NCI-H2107 treated with DMSO at 0.1 percent for 48 hours (cell line): ENCODE data around the gene PPAN.

Experiments used
- DNase-seq: peaks from one replicate; lab custom pipeline; 2025; ENCODE audit not compliant: unreplicated experiment; lab: John Stamatoyannopoulos, UW

The PPAN gene, protein sequence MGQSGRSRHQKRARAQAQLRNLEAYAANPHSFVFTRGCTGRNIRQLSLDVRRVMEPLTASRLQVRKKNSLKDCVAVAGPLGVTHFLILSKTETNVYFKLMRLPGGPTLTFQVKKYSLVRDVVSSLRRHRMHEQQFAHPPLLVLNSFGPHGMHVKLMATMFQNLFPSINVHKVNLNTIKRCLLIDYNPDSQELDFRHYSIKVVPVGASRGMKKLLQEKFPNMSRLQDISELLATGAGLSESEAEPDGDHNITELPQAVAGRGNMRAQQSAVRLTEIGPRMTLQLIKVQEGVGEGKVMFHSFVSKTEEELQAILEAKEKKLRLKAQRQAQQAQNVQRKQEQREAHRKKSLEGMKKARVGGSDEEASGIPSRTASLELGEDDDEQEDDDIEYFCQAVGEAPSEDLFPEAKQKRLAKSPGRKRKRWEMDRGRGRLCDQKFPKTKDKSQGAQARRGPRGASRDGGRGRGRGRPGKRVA

DNA sequence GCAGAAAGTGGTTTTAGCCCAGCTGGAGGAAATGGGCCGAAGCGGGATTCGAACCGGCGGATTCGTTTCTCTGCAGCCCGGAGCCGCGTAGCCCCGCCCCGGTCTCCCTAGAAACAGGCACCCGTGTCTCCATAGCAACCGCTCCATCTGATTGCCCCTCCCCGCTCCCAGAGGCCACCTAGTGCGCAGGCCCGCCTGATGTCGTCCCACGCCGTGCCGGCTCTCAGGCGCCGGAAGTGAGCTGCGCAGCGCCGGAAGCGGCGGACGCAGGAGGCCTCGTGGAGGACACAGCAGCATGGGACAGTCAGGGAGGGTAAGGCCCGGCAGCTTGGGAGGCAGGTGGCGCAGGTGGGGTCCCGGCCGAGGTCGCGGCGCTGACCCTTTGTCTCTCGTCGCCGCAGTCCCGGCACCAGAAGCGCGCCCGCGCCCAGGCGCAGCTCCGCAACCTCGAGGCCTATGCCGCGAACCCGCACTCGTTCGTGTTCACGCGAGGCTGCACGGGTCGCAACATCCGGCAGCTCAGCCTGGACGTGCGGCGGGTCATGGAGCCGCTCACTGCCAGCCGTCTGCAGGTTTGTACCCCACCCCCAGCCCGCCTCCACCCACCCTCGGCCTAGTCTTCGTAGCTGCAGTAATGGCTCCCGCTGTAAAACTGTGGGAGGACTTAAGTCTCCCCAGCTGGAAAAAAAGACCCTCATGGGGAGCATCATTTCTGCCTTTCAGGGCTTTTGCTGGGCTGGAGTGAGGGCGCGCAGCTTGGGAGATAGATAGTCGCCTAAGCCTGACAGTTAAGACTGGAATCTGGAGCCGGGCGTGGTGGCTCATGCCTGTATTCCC lies at the start of gene PPAN:
PPAN (plus strand) TSS at position 263 of the 837 bp plus-strand sequence; CDS start at position 296, 33 bp downstream.
- DNase-seq: peak; percentile 96

DNA sequence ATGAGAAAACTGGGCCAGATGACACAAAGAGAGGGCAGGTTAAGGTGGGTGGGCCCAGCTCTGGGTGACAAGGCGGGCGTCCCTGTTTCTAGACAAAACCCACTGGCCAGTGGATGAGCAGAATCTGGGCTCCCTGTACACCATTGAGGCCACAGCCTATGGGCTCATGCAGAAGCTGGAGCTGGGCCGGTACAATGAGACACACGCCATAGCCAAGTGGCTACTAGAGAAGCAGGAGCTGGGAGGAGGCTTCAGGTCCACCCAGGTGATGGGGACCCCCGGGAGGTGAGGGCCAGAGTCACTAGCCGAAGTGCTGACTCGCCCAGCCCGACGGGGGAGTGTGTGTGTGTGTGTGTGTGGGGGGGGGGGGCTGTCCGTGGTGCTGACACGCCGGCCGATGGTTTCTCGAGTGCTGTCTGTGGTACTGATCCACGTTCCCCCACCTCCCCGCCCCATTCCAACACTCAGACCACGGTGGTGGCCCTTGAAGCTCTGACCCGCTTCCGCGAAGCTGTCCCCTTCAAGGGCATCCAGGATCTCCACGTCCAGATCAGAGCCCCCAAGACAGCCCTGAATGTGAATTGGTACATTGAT lies 44.3 kb upstream of the PPAN start:
- no peak for DNase-seq

DNA sequence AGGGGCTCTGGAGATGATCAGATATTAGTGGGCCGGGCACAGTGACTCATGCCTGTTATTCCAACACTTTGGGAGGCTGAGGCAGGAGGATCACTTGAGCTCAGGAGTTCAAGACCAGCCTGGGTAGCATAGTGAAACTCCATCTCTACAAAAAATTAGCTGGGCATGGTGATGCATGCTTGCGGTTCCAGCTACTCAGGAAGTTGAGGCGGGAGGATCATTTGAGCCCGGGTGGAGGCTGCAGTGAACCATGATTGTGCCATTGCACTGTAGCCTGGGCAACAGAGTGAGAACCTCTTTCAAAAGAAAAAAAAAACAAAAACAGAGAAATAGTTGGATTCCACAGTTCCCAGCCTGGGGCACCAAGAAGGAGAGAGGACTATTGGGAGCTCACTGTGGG lies 38.0 kb upstream of the PPAN start:
- DNase-seq: no peak

DNA sequence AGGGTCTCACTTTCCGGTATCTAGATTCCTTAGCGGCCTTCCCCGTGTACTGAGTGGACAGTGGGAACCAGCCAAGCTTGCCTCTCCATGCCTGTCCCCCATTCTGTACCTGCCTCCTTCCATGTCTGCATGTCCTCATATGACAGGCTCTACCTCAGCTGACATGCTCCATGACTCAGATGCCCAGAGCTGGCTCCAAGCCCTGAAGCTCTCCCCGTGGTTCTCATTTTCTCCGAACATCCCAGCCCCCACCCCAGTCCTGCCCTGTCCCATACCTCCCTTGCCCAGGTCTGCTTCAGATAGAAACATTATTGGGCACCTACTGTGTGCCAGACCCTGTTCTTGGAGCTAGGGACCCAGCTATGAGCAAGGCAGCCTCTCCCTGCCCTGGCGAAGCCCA lies 37.1 kb upstream of the PPAN start:
- DNase-seq: no peak

DNA sequence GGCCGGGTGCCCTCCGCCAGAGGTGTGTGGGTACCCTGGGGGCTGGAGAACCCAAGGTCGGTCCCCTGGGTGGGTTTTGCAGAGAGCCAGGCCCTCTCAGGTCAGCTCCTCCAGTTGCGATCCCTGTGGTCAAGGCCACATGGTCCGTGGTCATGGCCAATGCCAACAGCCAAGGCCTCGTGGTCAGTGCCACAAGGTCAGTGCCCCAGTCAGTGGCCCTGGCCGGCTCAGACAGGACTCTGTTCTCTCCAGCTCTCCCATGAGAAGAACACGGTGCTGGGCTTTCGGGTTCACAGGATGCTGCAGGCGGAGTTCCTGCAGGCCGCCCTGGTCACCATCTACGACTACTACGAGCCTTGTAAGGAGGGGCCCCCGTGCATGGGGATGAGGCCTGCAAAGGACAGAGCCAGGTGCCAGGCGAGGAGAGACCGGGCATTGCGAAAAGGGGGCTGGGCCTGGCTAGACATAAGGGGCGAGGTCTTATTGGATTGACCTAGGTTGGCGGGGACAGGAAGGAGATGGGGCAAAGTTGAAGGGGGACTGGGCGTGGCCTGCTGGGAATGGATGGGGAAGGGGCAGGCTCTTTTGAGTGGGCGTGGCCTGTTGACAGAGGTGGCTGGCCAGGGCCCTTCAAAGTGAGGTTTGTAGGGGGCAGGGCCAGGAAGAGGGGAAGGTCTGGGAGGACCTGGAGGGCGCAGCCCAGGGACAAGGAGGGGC lies 35.3 kb upstream of the PPAN start:
- no peak for DNase-seq

DNA sequence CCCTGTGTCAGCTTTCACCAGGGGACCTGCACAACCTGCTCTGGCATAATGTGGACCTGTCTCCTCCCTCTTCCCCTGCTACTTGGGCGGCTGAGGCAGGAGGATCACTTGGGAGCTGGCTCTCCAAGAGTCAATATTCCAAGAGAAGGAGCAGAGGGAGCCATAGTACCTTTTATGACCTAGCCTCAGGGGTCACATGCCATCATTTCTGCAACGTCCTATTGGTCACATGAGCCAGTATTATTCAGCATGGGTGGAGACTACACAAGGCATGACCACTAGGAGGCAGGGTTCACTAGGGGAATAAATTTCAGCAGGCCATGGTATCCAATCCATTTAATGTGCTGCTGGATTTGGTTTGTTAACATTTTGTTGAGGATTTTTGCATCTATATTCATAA lies 32.0 kb upstream of the PPAN start:
- DNase-seq: no peak

DNA sequence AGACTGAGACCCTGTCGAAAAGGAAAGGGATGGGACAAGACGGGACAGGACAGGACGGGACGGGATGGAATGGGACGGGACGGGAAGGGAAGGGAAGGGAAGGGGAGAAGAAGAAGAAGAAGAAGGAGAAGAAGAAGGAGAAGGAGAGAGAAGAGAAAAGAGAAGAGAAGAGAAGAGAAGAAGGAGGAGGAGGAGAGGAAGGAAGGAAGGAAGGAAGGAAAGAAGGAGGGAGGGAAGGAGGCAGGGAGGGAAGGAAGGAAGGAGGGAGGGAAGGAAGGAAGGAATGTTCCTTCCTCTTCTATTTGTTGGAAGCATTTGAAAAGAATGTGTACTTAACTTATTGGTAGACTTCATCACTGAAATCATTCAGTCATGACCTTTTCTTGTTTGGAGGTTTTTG lies 29.6 kb upstream of the PPAN start:
- DNase-seq: no peak

DNA sequence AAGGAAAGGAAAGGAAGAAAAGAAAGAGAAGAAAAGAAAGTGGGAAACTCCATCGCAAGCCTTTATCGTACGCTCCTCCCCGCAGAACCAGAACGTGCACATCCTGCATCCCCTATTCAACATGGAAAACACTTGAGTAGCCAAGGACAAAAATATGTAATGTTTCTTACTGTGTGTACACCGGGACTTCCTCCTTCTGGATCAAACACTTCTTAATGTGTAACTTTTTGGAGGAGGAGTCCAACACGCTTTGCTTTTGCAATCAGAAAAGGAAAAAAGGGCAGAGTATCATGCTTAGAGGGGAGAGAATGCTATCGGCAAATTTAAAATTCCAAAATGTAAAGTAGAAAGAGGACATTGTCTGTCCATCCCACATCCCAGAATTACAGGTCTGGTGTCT lies 27.8 kb upstream of the PPAN start:
- DNase-seq: no peak

DNA sequence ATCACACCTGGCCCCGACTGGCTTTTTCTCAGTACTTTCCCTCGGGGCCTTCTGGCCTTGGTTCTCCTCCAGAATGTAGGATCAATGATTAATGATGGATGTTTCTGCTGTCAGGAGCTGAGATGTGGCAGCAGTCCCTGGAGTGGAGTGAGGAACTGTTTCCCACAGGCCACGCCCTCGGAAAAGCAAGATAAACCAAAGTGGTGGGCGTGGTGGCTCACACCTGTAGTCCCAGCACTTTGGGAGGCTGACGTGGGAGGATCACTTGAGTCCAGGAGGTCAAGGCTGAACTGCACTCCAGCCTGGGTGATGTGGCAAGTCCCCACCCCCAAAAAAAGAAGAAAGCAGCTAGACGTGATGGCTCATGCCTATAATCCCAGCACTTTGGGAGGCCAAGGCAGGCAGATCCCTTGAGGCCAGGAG lies 27.1 kb upstream of the PPAN start:
- no peak for DNase-seq

DNA sequence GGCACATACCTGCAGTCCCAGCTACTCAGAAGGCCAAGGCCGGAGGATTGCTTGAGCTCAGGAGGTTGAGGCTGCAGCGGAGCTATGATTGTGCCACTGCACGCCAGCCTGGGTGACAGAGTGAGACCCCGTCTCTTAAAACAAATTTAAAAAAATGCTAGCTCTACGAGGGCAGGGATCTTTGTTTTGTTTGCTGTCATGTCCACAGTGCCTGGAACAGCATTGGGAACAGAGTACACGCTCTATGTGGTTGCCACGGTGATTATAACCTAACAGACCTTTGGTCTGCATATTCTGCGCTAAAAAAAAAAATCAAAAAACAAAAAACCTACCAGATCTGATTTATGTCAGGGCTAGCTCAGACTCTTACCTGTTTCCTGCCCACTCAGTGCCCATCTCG lies 22.3 kb upstream of the PPAN start:
- DNase-seq: no peak

DNA sequence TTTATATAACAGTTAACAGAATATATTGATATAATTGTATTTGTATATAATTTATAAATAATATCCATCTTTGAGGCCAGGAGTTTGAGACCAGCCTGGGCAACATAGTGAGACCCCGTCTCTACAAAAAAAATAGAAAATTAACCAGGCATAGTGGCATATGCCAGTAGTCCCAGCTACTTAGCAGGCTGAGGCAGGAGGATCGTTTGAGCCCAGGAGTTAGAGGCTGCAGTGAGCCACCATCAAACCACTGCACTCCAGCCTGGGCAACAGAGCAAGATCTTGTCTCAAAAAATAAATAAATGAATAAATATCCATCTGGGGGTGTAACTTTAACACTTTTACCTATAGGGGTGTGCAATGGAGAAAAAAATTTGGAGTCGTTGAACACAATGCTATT lies 21.4 kb upstream of the PPAN start:
- no peak for DNase-seq

DNA sequence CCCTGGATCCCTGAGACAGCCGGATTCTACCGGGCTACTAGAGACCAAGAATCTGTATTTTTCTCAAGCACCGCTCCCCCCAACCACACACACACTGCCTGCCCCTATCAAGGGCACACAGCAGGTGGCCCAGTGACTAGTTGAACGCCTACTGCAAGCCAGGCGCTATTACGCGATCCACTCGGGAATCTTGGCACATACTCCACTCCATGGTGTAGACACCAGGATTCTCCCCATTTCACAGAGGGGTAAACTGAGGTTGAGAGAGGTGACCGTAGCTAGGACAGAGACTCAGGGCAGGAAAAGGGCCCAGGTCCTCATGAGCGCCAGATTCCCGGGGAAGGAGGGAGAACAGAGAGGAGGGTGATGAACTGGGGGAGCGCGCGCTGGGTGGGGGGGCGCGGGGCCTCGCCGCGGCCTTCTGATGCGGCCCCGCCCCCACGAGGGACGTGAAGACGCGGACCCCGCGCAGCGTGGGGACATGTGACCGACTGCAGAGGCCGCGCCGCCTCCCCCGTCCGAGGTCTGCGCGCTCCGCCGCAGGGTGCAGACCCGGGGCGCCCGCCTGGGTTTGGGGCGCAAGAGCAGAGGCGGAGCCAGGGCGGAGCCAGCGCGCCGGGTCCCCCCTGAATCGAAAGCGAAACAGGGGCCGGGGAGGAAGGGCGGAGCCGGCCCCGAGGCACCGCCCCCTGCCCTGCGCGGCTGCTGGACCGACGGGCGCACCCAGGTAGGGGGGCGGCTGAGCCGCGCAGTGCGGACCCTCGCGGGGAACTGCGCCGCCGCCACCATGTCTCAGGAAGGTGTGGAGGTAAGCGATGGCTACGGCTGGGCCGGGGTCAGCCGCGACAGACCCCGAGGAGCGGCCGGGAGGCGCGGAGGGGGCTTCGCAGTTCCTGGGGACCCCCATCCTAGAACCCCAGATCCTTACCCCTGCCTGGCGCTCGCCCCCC lies 20.2 kb upstream of the PPAN start, which contains the start of gene SHFL:
SHFL (plus strand) TSS at position 677 of the 950 bp plus-strand sequence; CDS start at position 788, 111 bp downstream.
- no peak for DNase-seq

DNA sequence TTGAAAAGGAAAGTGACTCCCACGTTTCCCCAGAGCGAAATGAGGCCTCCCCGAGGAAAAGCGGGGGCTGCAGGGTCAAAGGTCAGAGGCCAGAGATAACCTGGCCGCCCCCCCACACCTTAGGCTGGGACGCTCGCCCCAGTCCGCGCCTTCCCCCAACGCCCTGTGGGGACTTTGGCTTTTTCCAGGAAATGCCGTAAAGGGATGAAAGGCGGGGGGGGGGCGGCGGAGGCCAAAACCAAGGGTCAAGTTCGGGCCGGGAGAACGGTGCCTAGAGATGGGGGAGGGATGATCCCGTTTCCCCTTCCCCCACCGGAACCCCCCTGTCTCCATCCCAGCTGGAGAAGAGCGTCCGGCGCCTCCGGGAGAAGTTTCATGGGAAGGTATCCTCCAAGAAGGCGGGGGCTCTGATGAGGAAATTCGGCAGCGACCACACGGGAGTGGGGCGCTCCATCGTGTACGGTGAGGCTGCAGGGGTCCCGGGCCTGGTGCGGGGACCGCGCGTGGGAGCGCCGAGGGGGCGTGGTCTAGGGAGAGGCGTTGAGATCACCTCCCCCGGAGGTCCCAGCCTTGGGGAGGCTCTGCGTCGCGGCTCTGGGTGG lies 19.5 kb upstream of the PPAN start:
- no peak for DNase-seq

DNA sequence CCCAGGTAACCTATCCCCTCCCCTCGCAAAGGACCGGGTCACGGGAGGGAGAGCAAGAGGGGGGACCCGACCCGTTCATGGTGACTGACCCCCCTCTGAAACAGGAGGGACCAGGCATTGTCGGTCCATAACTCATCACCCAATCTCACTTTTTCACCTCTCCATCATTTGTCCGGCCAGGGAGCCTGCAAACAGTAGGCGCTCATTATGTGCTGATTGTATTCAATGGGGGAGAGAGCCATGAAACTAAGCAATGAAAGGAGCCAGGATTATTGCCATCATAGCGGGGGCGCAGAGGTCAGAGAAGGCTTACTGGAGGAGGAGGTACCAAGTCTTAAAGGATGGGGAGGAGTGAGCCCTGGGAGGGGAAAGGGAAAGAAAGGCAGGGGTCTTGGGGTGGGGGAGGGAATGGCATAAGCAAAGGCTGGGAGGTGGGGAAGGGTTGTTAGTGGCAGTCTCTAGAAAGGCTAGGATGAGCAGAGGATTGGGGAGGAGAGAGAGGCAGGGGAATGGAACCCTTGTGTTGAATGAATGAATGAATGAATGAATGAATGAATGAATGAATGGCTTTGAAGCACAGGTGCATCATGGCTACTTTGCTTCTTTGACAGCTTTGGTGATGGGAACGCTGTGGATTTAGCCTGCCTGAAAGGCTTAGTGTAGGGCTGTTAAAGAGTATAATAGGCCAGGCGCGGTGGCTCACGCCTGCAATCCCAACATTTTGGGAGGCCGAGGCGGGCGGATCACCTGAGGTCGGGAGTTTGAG lies 18.7 kb upstream of the PPAN start:
- no peak for DNase-seq

DNA sequence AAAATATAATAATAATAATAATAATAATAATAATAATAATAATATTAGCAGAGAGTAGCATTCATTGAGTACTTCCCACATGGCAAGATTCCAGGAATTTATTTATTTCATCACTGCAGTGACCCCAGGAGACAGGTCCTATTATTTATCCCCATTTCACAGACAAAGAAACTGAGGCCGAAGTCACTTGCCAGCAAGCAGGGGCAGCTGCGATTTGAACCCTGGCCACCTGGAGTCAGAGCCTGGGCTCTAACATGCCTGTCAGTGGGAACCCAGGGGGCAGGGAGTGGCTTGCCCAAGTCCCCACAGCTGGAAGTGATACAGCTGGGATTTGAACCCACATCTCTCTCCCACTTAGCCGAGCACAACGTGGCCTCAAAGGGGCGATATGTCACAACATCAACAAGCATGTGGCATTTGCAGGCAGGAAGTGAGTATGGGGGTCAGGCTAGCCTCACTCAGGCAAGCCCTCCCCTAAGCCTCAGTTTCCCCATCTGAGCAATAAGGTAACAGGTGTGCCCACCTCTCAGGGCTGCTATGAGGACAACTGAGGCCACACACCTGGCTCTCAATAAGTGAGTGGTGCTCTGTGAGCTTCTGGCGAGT lies 17.1 kb upstream of the PPAN start:
- no peak for DNase-seq

DNA sequence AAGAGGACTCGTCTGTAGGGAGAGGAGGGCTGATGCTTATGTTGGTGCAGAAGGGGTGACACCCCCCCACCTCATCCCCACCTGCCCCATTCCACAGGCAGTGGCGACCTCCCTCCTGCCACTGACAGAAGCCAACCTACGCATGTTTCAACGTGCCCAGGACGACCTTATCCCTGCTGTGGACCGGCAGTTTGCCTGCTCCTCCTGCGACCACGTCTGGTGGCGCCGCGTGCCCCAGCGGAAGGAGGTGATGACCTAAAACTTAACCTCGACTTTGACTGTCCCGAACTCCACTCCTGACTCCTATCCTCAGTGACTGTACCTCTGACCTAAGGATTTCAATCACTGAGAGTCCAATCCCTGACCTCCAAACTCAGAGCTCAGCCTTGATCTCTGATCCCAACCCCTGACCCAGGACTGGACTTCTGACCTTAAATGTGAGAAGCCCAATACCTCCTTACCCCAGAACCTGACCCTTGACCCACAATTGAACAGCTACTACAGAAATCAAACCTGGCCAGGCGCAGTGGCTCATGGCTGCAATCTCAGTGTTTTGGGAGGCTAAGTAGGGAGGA lies 16.3 kb upstream of the PPAN start:
- DNase-seq: no peak

DNA sequence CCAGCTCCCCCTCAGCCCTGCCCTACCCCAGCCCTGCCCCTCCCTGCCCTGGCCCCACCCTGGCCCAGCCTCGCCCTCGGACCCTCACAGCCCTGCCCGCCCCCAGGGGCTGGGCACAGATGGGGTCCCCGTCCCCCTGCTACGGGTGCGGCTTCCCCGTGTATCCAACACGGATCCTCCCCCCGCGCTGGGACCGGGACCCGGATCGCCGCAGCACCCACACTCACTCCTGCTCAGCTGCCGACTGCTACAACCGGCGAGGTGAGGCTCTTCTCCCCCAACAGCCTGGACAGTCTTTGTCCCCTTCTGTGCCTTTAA lies 14.8 kb upstream of the PPAN start:
- DNase-seq: no peak
